ENCODE results near the gene IGLON5.

The IGLON5 gene

GRCh38 chr19:51377422-51377821, 66.0 kb downstream of the IGLON5 start:
- no peak for DNase-seq

GRCh38 chr19:51380379-51380778, 68.9 kb downstream of the IGLON5 start:
- peak in 3 of 10 donors; percentile 39 to 61 (median 58) for DNase-seq
- intact Hi-C loops (cut with DNase I) = no loop called here

More at GRCh38 chr19:51377422-51377821, 66.0 kb downstream of the IGLON5 start:
- intact Hi-C loops (cut with DNase I) = no loop called here

Measured in posterior cingulate gyrus (tissue), 11 donors.